HFFc6 (cell line): Measurements from ENCODE around the gene SPRR2E. TPM values are rescaled to one million over a fixed set of nuclear protein-coding genes. Genes with fewer than 3 reads are reported as not detected.
"Not testable (repeated sequence)": the region's sequence is repeated elsewhere in the genome, so short reads cannot be mapped to it uniquely, and the experiment has no call there.

ENCODE experiments used
- DNase-seq: peaks from one replicate; pipeline ENCODE4 v3.0.0-alpha.2; 2018
- H3K27ac Mint-ChIP-seq: 2 replicates; pipeline ENCODE4 v1.8.0; 2020; ENCODE audit warnings: mild to moderate bottlenecking, mixed read lengths
- H3K27me3 Mint-ChIP-seq: 2 replicates; pipeline ENCODE4 v1.8.0; 2021; ENCODE audit warnings: mild to moderate bottlenecking, moderate library complexity, mixed read lengths; ENCODE audit not compliant: insufficient read depth
- H3K36me3 Mint-ChIP-seq: 2 replicates; pipeline ENCODE4 v1.8.0; 2021; ENCODE audit warnings: low read depth, mixed read lengths
- H3K4me1 Mint-ChIP-seq: 2 replicates; pipeline ENCODE4 v1.8.0; 2020; ENCODE audit warnings: low read depth, mixed read lengths
- H3K4me3 Mint-ChIP-seq: 2 replicates; pipeline ENCODE4 v1.8.0; 2020; ENCODE audit warnings: mild to moderate bottlenecking, moderate library complexity, mixed read lengths
- H3K9me3 Mint-ChIP-seq: 2 replicates; pipeline ENCODE4 v1.8.0; 2020; ENCODE audit warnings: mild to moderate bottlenecking, mixed read lengths
- total RNA-seq, 6 experiments: library from RNA; stranded (reverse); fragmentation: NEBNext Ultra II Directional; extraction: Animal tissue kit (Norgen Biotek cat#: 25700); gene quantifications; 2 replicates in 1 of 6; 3 replicates in 5 of 6; pipeline ENCODE4 v1.2.3, GENCODE V29; 2021
- TF ChIP-seq, protein P1 (sequence below): fragments of 200-600 bp; sonication (generic); IDR thresholded peaks from 2 replicates; pipeline ENCODE4 v1.5.0; 2021; ENCODE audit warnings: antibody characterized with exemption, mild to moderate bottlenecking

The SPRR2E gene
- total RNA-seq, 6 experiments from 2014 or later, result not detected

DNA sequence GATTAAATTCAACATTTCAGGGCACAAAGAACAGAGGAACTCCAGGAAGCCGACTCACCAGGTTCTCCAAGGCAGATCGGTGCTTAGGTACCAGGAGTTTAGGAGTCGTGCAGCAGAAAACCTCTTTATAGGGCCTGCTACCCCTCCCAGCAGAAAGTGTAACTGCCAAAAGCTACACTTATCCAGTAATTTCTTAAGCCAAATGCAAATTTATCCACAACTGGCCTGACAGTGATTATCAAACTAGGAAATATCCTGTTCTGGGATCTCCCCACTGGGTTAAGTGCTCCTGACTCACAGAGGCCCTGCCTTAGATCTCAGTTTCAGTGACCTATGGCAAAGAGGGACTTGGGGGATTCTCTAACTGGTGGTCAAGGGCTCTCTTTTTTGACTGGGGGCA, 19.1 kb upstream of the SPRR2E start, which contains the start of gene SPRR2F:
TSS of gene SPRR2F (minus strand) at position 101 of the 400 bp plus-strand sequence. CDS start 783 bp downstream, outside the sequence.
- no peaks in the 10 kb centered on the region; the same call in 1 of the 2 replicates for H3K9me3 Mint-ChIP-seq

DNA sequence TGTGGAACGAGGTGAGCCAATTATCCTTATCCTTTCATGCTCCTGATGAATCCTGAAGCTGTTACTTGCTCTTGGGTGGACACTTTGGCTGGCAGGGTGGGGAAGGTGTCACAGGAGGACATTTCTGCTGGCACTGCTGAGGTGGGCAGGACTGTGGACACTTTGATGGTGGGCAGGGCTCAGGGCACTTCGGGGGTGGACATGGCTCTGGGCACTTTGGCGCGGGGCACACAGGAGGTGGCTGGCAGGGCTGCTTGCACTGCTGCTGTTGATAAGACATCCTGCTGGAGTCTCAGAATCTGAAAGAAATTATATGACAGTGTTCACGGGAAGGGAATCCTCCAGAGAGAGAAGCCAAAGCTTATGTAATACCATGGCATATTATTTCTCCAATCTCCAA, 18.1 kb upstream of the SPRR2E start:
- H3K27me3 Mint-ChIP-seq, H3K9me3 Mint-ChIP-seq, H3K27ac Mint-ChIP-seq, H3K36me3 Mint-ChIP-seq, H3K4me3 Mint-ChIP-seq, H3K4me1 Mint-ChIP-seq, DNase-seq: not testable (repeated sequence)

More for the DNA sequence above, 19.1 kb upstream of the SPRR2E start, which contains the start of gene SPRR2F:
- DNase-seq, result no peak
- TF ChIP-seq, protein P1, sequence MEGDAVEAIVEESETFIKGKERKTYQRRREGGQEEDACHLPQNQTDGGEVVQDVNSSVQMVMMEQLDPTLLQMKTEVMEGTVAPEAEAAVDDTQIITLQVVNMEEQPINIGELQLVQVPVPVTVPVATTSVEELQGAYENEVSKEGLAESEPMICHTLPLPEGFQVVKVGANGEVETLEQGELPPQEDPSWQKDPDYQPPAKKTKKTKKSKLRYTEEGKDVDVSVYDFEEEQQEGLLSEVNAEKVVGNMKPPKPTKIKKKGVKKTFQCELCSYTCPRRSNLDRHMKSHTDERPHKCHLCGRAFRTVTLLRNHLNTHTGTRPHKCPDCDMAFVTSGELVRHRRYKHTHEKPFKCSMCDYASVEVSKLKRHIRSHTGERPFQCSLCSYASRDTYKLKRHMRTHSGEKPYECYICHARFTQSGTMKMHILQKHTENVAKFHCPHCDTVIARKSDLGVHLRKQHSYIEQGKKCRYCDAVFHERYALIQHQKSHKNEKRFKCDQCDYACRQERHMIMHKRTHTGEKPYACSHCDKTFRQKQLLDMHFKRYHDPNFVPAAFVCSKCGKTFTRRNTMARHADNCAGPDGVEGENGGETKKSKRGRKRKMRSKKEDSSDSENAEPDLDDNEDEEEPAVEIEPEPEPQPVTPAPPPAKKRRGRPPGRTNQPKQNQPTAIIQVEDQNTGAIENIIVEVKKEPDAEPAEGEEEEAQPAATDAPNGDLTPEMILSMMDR, result no peak
- H3K4me3 Mint-ChIP-seq, result no peak within 1 kb of the TSS
- no peak within 1 kb of the TSS for H3K27ac Mint-ChIP-seq
- H3K4me1 Mint-ChIP-seq, result no peaks in the 10 kb centered on the region
- no peaks in the 10 kb centered on the region for H3K36me3 Mint-ChIP-seq
- H3K27me3 Mint-ChIP-seq, result no peaks in the 10 kb centered on the region; the same call in 1 of the 2 replicates

DNA sequence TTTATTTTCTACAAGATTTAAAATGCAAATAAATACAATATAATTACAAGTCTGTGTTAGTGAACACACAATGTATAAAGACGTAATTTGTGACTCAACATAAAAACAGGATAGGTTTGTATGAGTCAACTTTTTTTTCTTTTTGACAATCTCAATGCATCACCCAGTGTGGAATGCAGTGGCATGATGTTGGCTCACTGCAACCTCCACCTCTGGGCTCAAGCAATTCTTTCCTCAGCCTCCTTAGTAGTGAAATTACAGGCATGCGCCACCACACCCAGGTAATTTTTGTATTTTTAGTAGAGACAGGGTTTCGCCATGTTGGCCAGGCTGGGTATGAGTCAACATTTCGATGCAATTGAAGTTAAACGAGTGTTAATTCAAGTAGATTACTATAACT, 5.9 kb upstream of the SPRR2E start:
- H3K4me3 Mint-ChIP-seq, result no peak overlapping the region
- no peaks in the 10 kb centered on the region for H3K4me1 Mint-ChIP-seq
- TF ChIP-seq, protein P1, result no peak
- H3K27ac Mint-ChIP-seq, result no peak overlapping the region
- DNase-seq, result peak; percentile 23
- H3K36me3 Mint-ChIP-seq, result no peaks in the 10 kb centered on the region
- no peaks in the 10 kb centered on the region; the same call in 1 of the 2 replicates for H3K27me3 Mint-ChIP-seq
- H3K9me3 Mint-ChIP-seq, result peaks cover 3% of the 10 kb centered on the region; the same call in 1 of the 2 replicates

DNA sequence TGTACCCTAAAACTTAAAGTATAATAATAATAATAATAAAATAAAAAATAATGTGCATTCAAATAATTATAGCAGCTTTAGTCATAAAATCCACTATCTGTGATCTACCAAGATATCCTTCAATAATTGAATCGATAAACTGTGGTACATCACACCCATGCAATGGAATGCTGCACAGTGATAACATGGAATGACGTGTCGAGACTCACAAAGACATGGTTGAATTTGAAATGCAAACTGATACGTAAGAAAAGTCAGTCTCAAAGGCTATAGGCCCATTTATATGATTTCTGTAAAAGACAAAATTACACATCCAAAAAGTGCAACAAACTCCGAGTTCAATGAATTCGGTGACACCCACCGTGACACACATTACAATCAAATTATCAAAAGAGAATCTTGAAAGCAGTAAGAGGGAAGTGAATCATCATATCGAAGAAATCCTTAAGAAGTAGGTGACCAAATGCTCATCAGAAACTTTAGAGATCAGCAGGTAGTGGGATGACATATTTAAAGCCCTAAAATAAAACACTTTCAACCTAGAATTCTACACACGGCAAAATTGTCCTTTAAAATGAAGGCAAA, 5.2 kb upstream of the SPRR2E start:
- Mint-ChIP-seq H3K9me3 (peaks cover 6% of the 10 kb centered on the region; the same call in 1 of the 2 replicates), H3K27ac (no peak overlapping the region), H3K36me3 (no peaks in the 10 kb centered on the region), H3K27me3 (no peaks in the 10 kb centered on the region; the same call in 1 of the 2 replicates), H3K4me3 (no peak overlapping the region), H3K4me1 (no peaks in the 10 kb centered on the region)
- no peak for DNase-seq
- TF ChIP-seq, protein P1, result no peak

DNA sequence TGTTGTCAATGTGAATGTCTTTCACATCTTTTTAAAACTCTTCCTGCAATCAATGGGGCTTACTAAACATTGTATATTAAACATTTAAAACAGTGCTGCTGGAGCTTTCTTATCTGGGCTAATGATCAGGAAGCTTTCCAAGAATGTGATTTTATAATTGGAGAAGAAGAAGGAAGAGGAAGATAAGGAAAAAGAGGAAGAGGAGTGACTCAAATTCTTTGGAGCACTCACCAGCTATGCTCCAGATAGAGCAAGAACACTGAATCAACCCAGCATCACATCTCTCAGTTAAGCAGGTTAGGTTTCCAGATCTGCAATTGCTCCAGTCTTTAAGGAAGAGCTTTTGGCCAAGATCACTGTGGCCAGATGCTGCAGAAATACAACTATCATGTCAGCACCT, 1.4 kb upstream of the SPRR2E start:
- Mint-ChIP-seq H3K36me3 (no peaks in the 10 kb centered on the region), H3K27ac (no peak overlapping the region), H3K9me3 (peaks cover 3% of the 10 kb centered on the region; the same call in 1 of the 2 replicates), H3K27me3 (no peaks in the 10 kb centered on the region; the same call in 1 of the 2 replicates), H3K4me1 (no peaks in the 10 kb centered on the region), H3K4me3 (no peak overlapping the region)
- DNase-seq, result no peak
- TF ChIP-seq, protein P1, result no peak

DNA sequence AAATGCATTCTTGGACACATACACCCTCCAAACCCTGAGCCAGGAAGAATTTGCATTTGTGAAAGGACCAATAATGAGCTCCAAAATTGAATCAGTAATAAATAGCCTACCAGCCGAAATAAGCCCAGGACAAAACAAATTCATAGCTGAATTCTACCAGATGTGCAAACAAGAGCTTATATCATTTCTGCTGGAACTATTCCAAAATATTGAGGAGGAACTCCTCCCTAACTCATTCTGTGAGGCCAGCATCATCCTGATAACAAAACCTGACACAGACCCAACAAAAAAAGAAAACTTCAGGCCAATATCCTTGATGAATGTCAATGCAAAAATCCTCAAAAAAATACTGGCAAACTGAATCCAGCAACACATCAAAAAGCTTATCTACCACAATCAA, 6.7 kb downstream of the SPRR2E start:
- Mint-ChIP-seq H3K9me3 (peaks cover 4% of the 10 kb centered on the region; the same call in 1 of the 2 replicates), H3K27ac (no peak overlapping the region), H3K4me3 (no peak overlapping the region), H3K27me3 (no peaks in the 10 kb centered on the region), H3K4me1 (no peaks in the 10 kb centered on the region), H3K36me3 (no peaks in the 10 kb centered on the region)
- TF ChIP-seq, protein P1, result no peak
- no peak for DNase-seq
